ENCODE results near the gene C11orf87. TPM values are rescaled to one million over a fixed set of nuclear protein-coding genes. Genes with fewer than 3 reads are reported as not detected.

The C11orf87 gene
- total and polyA plus RNA-seq, 10 of the 15 experiments (the other 5 are each of a cell fraction or from before 2014, with no cell fraction given): not detected

DNA sequence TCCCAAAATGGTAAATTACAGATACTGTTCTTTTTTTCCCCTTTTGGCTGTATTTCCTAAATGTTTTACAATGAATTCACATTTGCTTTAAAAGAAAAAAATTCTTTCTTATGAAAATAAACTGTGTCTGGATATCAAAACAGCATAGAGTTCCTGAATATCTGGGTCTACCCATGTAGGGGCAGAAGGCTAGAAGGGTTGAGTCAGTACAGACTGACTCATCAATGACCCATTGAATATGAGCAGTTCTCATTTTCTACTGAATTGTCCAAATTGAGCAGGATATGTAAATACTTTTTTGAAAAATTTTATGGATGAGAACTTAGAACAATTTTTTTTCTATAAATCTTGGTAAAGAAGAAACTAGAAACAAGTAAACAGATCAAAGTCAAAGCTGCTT is 16.3 kb upstream of the C11orf87 start:
- no peaks in the 10 kb centered on the region for H4K20me1 ChIP-seq (ENCODE audit: control insufficient read depth, insufficient read depth)
- no TSS peak for BruUV-seq (replicated peaks)
- RAD21 ChIA-PET (ENCODE audit: unreplicated experiment): no interaction called here
- POLR2A ChIA-PET: no interaction called here
- no peaks in the 10 kb centered on the region for H3K36me3 ChIP-seq (ENCODE audit: control insufficient read depth in 2 of 2, insufficient read depth in 2 of 2, low read length in 1 of 2)
- TF ChIP-seq GABPA (IDR thresholded peaks at IDR 0.05; ENCODE audit: low read depth) (no peak), BHLHE40 (IDR thresholded peaks at IDR 0.05; ENCODE audit: borderline replicate concordance in 1 of 2, low read depth in 2 of 2, low read length in 1 of 2) (no peak), GATAD2B (conservative IDR thresholded peaks at IDR 0.05; ENCODE audit: low read depth) (no peak), CTCF (IDR thresholded peaks at IDR 0.05 in 2 of 3, conservative IDR thresholded peaks at IDR 0.05 in 1 of 3; ENCODE audit: control insufficient read depth in 2 of 3, extremely low read depth in 1 of 3, insufficient read depth in 1 of 3, low read depth in 3 of 3, low read length in 3 of 3) (no peak), JUND (IDR thresholded peaks at IDR 0.05; ENCODE audit: low read depth, low read length) (no peak), EGR1 (IDR thresholded peaks at IDR 0.05; ENCODE audit: borderline replicate concordance in 1 of 2, low read depth in 2 of 2, low read length in 2 of 2) (no peak), YY1 (IDR thresholded peaks at IDR 0.05; ENCODE audit: low read depth, low read length) (no peak), HDAC6 (IDR thresholded peaks at IDR 0.05; ENCODE audit: unreplicated experiment) (no peak), TAF1 (IDR thresholded peaks at IDR 0.05; ENCODE audit: borderline replicate concordance, low read depth, low read length) (no peak)
- TF ChIP-seq, protein P1, sequence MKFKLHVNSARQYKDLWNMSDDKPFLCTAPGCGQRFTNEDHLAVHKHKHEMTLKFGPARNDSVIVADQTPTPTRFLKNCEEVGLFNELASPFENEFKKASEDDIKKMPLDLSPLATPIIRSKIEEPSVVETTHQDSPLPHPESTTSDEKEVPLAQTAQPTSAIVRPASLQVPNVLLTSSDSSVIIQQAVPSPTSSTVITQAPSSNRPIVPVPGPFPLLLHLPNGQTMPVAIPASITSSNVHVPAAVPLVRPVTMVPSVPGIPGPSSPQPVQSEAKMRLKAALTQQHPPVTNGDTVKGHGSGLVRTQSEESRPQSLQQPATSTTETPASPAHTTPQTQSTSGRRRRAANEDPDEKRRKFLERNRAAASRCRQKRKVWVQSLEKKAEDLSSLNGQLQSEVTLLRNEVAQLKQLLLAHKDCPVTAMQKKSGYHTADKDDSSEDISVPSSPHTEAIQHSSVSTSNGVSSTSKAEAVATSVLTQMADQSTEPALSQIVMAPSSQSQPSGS (IDR thresholded peaks at IDR 0.05; ENCODE audit: low read length): no peak
- DNase-seq (ENCODE audit: low read depth, low spot score) (no peak), ATAC-seq (no peak), FAIRE-seq (no peak)
- no peaks in the 10 kb centered on the region for H3K79me2 ChIP-seq (ENCODE audit: control insufficient read depth, insufficient read depth, low read length)
- in situ Hi-C loops (cut with MboI) (no loop called here), intact Hi-C loops (cut with micrococcal nuclease; ENCODE audit: unreplicated experiment) (no loop called here)
- H2AFZ ChIP-seq (ENCODE audit: control insufficient read depth, low read depth, low read length): no peak overlapping the region
- H3K4me2 ChIP-seq (ENCODE audit: control insufficient read depth, insufficient read depth): no peak overlapping the region
- no peaks in the 10 kb centered on the region for H3K27me3 ChIP-seq (replicated peaks in 1 of 2; ENCODE audit: control insufficient read depth in 2 of 2, insufficient read depth in 2 of 2, low read length in 1 of 2)
- H3K4me1 ChIP-seq (ENCODE audit: control insufficient read depth, insufficient read depth, low read length): no peaks in the 10 kb centered on the region
- H3K9ac ChIP-seq (ENCODE audit: control insufficient read depth, insufficient read depth, low read length): no peak overlapping the region
- H3K9me3 ChIP-seq (replicated peaks; ENCODE audit: control insufficient read depth, insufficient read depth, low read length): no peaks in the 10 kb centered on the region
- SMC1A ChIA-PET (ENCODE audit: uncharacterized antibody, unreplicated experiment): no interaction called here
- CTCF ChIA-PET: no interaction called here
- H3K4me3 ChIP-seq: no peak overlapping the region
- no peak overlapping the region for H3K27ac ChIP-seq (ENCODE audit: control insufficient read depth, insufficient read depth)
